Thyroid gland (tissue), 4 donors: ENCODE results near the gene SUSD2.
"Not testable (repeated sequence)": the region's sequence is repeated elsewhere in the genome, so short reads cannot be mapped to it uniquely, and the experiment has no call there.

Experiments
- CTCF ChIP-seq, 6 experiments: fragments of 200-600 bp in 3 of 6; fragments of 450-650 bp in 3 of 6; sonication (generic) in 3 of 6; IDR thresholded peaks; one replicate each; pipeline ENCODE4 v1.5.1; 2016 to 2019; ENCODE audit warnings: antibody characterized with exemption in 6 of 6, mild to moderate bottlenecking in 2 of 6, inconsistent platforms in 1 of 6, moderate library complexity in 1 of 6
- POLR2A ChIP-seq, 2 donors: fragments of 450-650 bp; IDR thresholded peaks; one replicate each; pipeline ENCODE4 v1.6.1; 2017; ENCODE audit warnings: antibody characterized with exemption in 2 of 2, mild to moderate bottlenecking in 2 of 2, moderate library complexity in 1 of 2

- TF ChIP-seq CTCF, POLR2A (IDR thresholded peaks at IDR 0.05): not testable (repeated sequence)
Measured at GRCh38 chr22:24211716-24212115, 30.4 kb downstream of the SUSD2 start.
